ENCODE data around the gene ZNF816.
"Not testable (repeated sequence)": the region's sequence is repeated elsewhere in the genome, so short reads cannot be mapped to it uniquely, and the experiment has no call there.

Gene ZNF816

GRCh38 chr19:52961981-52962380, 700 bp downstream of the ZNF816 start:
- Histone ChIP-seq H3K27me3 (ENCODE audit: control insufficient read depth in 1 of 2, insufficient read depth in 2 of 2, low read length in 2 of 2) (no peaks in the 10 kb centered on the region), H3K36me3 (ENCODE audit: control insufficient read depth in 2 of 2, insufficient read depth in 2 of 2, low read length in 2 of 2) (peaks cover 3 to 17% of the 10 kb centered on the region in 2 donors), H3K4me3 (ENCODE audit: low read length in 2 of 2) (peak overlapping the region; percentile 83 to 89), H3K27ac (ENCODE audit: low read length) (peak overlapping the region; percentile 80), H3K4me1 (ENCODE audit: control insufficient read depth, insufficient read depth, low read length) (peaks cover 15% of the 10 kb centered on the region), H3K9ac (ENCODE audit: low read length in 2 of 2) (peak overlapping the region; percentile 49 to 69), H3K9me3 (ENCODE audit: control insufficient read depth in 2 of 2, low read length in 2 of 2) (peaks cover 0 to 2% of the 10 kb centered on the region in 2 donors)

GRCh38 chr19:52959613-52960295, 2.9 kb downstream of the ZNF816 start:
- no peak overlapping the region for H3K27ac ChIP-seq (ENCODE audit: low read length)
- H3K36me3 ChIP-seq (ENCODE audit: control insufficient read depth in 2 of 2, insufficient read depth in 2 of 2, low read length in 2 of 2), result peaks cover 14 to 34% of the 10 kb centered on the region in 2 donors
- no peak overlapping the region for H3K4me3 ChIP-seq (ENCODE audit: low read length in 2 of 2)
- H3K9ac ChIP-seq (ENCODE audit: low read length in 2 of 2), result no peak overlapping the region
- H3K4me1 ChIP-seq (ENCODE audit: control insufficient read depth, insufficient read depth, low read length), result peaks cover 15% of the 10 kb centered on the region
- H3K9me3 ChIP-seq (ENCODE audit: control insufficient read depth in 2 of 2, low read length in 2 of 2), result peaks cover 0 to 8% of the 10 kb centered on the region in 2 donors
- no peaks in the 10 kb centered on the region for H3K27me3 ChIP-seq (ENCODE audit: control insufficient read depth in 1 of 2, insufficient read depth in 2 of 2, low read length in 2 of 2)

DNA sequence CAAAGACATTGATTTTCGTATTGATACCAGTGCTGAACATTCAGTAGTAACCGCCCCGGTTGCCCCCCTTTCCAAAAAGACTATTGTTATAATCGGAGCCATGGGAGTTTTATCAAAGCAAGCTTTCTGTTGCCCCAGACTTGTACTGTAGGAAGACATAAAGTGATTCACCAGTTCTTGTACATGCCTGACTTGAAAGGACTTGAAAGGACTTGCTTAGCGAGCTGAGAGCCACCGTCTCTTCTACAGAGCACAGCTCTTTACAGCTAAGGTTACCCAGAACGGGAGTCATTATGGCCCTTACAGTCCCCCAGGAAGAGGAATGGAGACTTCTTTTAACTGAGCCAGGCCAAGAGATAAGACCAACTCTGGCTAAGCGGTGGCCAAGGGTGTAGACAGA, 5.1 kb downstream of the ZNF816 start:
- Histone ChIP-seq H3K27ac (ENCODE audit: low read length) (no peak overlapping the region), H3K27me3 (ENCODE audit: control insufficient read depth in 1 of 2, insufficient read depth in 2 of 2, low read length in 2 of 2) (no peaks in the 10 kb centered on the region), H3K9me3 (ENCODE audit: control insufficient read depth in 2 of 2, low read length in 2 of 2) (peaks cover 0 to 8% of the 10 kb centered on the region in 2 donors), H3K36me3 (ENCODE audit: control insufficient read depth in 2 of 2, insufficient read depth in 2 of 2, low read length in 2 of 2) (peaks cover 18 to 36% of the 10 kb centered on the region in 2 donors), H3K9ac (ENCODE audit: low read length in 2 of 2) (no peak overlapping the region), H3K4me3 (ENCODE audit: low read length in 2 of 2) (no peak overlapping the region), H3K4me1 (ENCODE audit: control insufficient read depth, insufficient read depth, low read length) (peaks cover 7% of the 10 kb centered on the region)

GRCh38 chr19:52956917-52957316, 5.8 kb downstream of the ZNF816 start:
- Histone ChIP-seq H3K27ac (ENCODE audit: low read length) (no peak overlapping the region), H3K27me3 (ENCODE audit: control insufficient read depth in 1 of 2, insufficient read depth in 2 of 2, low read length in 2 of 2) (no peaks in the 10 kb centered on the region), H3K9ac (ENCODE audit: low read length in 2 of 2) (no peak overlapping the region), H3K36me3 (ENCODE audit: control insufficient read depth in 2 of 2, insufficient read depth in 2 of 2, low read length in 2 of 2) (peaks cover 23 to 43% of the 10 kb centered on the region in 2 donors), H3K4me3 (ENCODE audit: low read length in 2 of 2) (no peak overlapping the region), H3K4me1 (ENCODE audit: control insufficient read depth, insufficient read depth, low read length) (peaks cover 6% of the 10 kb centered on the region), H3K9me3 (ENCODE audit: control insufficient read depth in 2 of 2, low read length in 2 of 2) (peaks cover 4 to 8% of the 10 kb centered on the region in 2 donors)

DNA sequence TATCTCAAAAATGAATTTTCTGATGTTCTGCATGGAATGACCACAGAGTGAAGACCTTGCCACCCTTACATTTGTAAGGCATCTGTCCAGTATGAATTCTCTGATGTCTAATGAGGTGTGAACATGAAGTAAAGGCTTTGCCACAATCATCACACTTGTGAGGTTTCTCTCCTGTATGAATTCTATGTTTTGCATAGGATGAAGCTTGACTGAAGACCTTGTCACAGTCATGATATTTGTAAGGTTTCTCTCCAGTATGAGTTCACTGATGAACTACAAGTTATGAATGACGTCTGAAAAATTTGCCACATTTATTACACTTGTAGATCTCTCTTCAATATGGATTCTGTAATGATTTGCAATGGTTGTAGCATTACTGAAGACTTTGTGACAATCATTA, 13.3 kb downstream of the ZNF816 start:
- Histone ChIP-seq H3K27me3 (ENCODE audit: control insufficient read depth in 1 of 2, insufficient read depth in 2 of 2, low read length in 2 of 2) (no peaks in the 10 kb centered on the region), H3K9ac (ENCODE audit: low read length in 2 of 2) (no peak overlapping the region), H3K36me3 (ENCODE audit: control insufficient read depth in 2 of 2, insufficient read depth in 2 of 2, low read length in 2 of 2) (peaks cover 22 to 24% of the 10 kb centered on the region in 2 donors), H3K4me3 (ENCODE audit: low read length in 2 of 2) (no peak overlapping the region), H3K27ac (ENCODE audit: low read length) (no peak overlapping the region), H3K9me3 (ENCODE audit: control insufficient read depth in 2 of 2, low read length in 2 of 2) (peaks cover 10 to 13% of the 10 kb centered on the region in 2 donors), H3K4me1 (ENCODE audit: control insufficient read depth, insufficient read depth, low read length) (no peaks in the 10 kb centered on the region)

DNA sequence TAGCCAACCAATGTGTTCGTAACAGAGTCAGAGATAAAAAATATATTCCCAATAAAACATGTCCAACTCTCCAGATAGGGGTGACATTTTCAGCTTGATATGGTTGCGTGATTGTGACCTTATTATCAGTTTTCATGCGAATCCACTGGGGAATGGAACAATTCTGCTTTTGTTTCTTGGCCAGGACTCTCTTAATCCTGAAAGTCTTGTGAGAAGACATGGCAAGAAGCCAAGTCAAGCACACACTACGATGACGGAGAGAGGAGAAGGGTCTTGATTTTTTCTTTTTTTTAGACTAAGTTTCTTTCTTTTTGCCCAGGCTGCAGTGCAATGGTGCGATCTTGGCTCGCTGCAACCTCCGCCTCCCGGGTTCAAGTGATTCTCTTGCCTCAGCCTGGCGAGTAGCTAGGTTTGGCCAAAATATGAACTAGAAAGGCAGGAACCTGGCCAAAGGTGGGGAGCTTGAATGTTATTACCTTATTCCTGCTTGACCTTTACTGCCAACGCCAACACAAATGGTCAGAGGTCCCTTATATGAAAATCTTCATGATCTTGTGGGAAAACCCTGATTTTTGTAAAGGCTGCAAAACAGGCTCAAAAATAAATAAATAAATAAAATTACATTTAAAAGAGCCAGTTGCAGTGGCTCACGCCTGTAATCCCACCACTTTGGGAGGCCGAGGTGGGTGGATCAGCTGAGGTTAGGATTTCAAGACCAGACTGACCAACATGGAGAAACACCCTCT, 14.5 kb downstream of the ZNF816 start:
- no peak overlapping the region for H3K4me3 ChIP-seq (ENCODE audit: low read length in 2 of 2)

GRCh38 chr19:52946322-52947310, 16.1 kb downstream of the ZNF816 start:
- Histone ChIP-seq H3K9ac (ENCODE audit: low read length in 2 of 2) (no peak overlapping the region), H3K4me1 (ENCODE audit: control insufficient read depth, insufficient read depth, low read length) (peaks cover 6% of the 10 kb centered on the region), H3K27ac (ENCODE audit: low read length) (no peak overlapping the region), H3K9me3 (ENCODE audit: control insufficient read depth in 2 of 2, low read length in 2 of 2) (peaks cover 5 to 13% of the 10 kb centered on the region in 2 donors), H3K4me3 (ENCODE audit: low read length in 2 of 2) (peak overlapping the region in 1 of 2 donors; percentile 8), H3K36me3 (ENCODE audit: control insufficient read depth in 2 of 2, insufficient read depth in 2 of 2, low read length in 2 of 2) (peaks cover 11 to 13% of the 10 kb centered on the region in 2 donors), H3K27me3 (ENCODE audit: control insufficient read depth in 1 of 2, insufficient read depth in 2 of 2, low read length in 2 of 2) (no peaks in the 10 kb centered on the region)

More for the DNA sequence above, 14.5 kb downstream of the ZNF816 start:
- Histone ChIP-seq H3K27me3 (ENCODE audit: control insufficient read depth in 1 of 2, insufficient read depth in 2 of 2, low read length in 2 of 2) (no peaks in the 10 kb centered on the region), H3K36me3 (ENCODE audit: control insufficient read depth in 2 of 2, insufficient read depth in 2 of 2, low read length in 2 of 2) (peaks cover 22 to 24% of the 10 kb centered on the region in 2 donors), H3K9ac (ENCODE audit: low read length in 2 of 2) (no peak overlapping the region), H3K27ac (ENCODE audit: low read length) (no peak overlapping the region), H3K4me1 (ENCODE audit: control insufficient read depth, insufficient read depth, low read length) (peaks cover 3% of the 10 kb centered on the region), H3K9me3 (ENCODE audit: control insufficient read depth in 2 of 2, low read length in 2 of 2) (peaks cover 10 to 13% of the 10 kb centered on the region in 2 donors)

- H3K27ac ChIP-seq (ENCODE audit: low read length), result no peak overlapping the region
- peaks cover 5 to 13% of the 10 kb centered on the region in 2 donors for H3K9me3 ChIP-seq (ENCODE audit: control insufficient read depth in 2 of 2, low read length in 2 of 2)
- H3K27me3 ChIP-seq (ENCODE audit: control insufficient read depth in 1 of 2, insufficient read depth in 2 of 2, low read length in 2 of 2), result no peaks in the 10 kb centered on the region
- H3K4me3 ChIP-seq (ENCODE audit: low read length in 2 of 2), result no peak overlapping the region
- H3K9ac ChIP-seq (ENCODE audit: low read length in 2 of 2), result no peak overlapping the region
- H3K4me1 ChIP-seq (ENCODE audit: control insufficient read depth, insufficient read depth, low read length), result peaks cover 7% of the 10 kb centered on the region
- H3K36me3 ChIP-seq (ENCODE audit: control insufficient read depth in 2 of 2, insufficient read depth in 2 of 2, low read length in 2 of 2), result peaks cover 6% of the 10 kb centered on the region in 2 donors
Measured at GRCh38 chr19:52945652-52946321, 16.9 kb downstream of the ZNF816 start.

DNA sequence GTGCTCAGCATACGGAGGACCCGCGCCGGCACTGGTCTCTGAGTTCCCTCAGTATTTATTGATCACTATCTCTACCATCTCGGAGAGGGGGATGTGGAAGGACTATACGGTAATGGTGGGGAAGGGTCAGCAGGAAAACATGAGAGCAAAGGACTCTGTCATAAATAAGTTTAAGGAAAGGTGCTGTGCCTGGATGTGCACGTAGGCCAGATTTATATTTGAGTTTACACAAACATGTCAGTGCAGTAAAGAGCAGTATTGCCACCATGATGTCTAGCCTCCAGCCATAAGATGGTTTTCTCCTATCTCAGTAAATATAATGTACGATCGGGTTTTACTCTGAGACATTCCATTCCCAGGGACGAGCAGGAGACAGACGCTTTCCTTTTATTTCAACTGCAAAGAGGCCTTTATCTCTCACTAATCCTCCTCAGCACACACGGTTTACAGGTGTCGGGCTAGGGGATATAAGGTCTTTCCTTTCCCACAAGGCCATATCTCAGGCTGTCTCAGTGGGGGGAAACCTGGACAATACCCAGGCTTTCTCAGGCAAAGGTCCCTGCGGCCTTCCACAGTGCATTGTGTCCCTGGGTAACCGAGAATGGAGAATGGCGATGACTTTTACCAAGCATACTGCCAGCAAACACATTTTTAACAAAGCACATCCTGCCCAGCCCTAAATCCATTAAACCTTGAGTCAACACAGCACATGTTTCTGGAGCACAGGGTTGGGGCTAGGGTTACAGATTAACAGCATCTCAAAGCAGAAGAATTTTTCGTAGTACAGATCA, 17.8 kb downstream of the ZNF816 start:
- not testable (repeated sequence) for H3K4me1 ChIP-seq (ENCODE audit: control insufficient read depth, insufficient read depth, low read length); H3K27ac ChIP-seq (ENCODE audit: low read length); H3K27me3 ChIP-seq (ENCODE audit: control insufficient read depth in 1 of 2, insufficient read depth in 2 of 2, low read length in 2 of 2); H3K36me3 ChIP-seq (ENCODE audit: control insufficient read depth in 2 of 2, insufficient read depth in 2 of 2, low read length in 2 of 2); H3K4me3 ChIP-seq (ENCODE audit: low read length in 2 of 2); H3K9ac ChIP-seq (ENCODE audit: low read length in 2 of 2)
- H3K9me3 ChIP-seq (ENCODE audit: control insufficient read depth in 2 of 2, low read length in 2 of 2), result peaks cover 5 to 13% of the 10 kb centered on the region in 2 donors

All from stomach smooth muscle (tissue), 2 donors.